Peyer's patch (tissue), 4 donors: Measurements from ENCODE around the gene AFF2. TPM values are rescaled to one million over a fixed set of nuclear protein-coding genes. Genes with fewer than 3 reads are reported as not detected.

Experiments
- DNase-seq, 3 donors: peaks; one replicate each; pipeline ENCODE4 v3.0.0-alpha.2; 2017 to 2019
- H3K27ac ChIP-seq, 4 donors: fragments of 200-600 bp; sonication (generic); one replicate each; pipeline ENCODE4 v1.5.1; 2016 to 2019
- H3K27me3 ChIP-seq, 2 donors: fragments of 200-600 bp; sonication (generic); one replicate each; pipeline ENCODE4 v1.5.1; 2019
- H3K36me3 ChIP-seq, 3 donors: fragments of 200-600 bp; sonication (generic); one replicate each; pipeline ENCODE4 v1.5.1; 2016 to 2019
- H3K4me1 ChIP-seq, 4 donors: fragments of 200-600 bp; sonication (generic); one replicate each; pipeline ENCODE4 v1.5.1; 2016 to 2019
- H3K4me3 ChIP-seq, 4 donors: fragments of 200-600 bp; sonication (generic); 1 replicate in 3 of 4; 2 replicates in 1 of 4; pipeline ENCODE4 v1.5.1; 2016 to 2019; ENCODE audit warnings: mild to moderate bottlenecking in 1 of 4
- H3K9me3 ChIP-seq, 4 donors: fragments of 200-600 bp; sonication (generic); one replicate each; pipeline ENCODE4 v1.5.1; 2016 to 2019; ENCODE audit warnings: mild to moderate bottlenecking in 1 of 4
- CTCF ChIP-seq, 6 experiments: fragments of 450-650 bp in 4 of 6; fragments of 200-600 bp in 2 of 6; sonication (generic) in 1 of 6; IDR thresholded peaks; one replicate each; pipeline ENCODE4 v1.5.1; 2017 to 2019; ENCODE audit warnings: antibody characterized with exemption in 6 of 6, mild to moderate bottlenecking in 3 of 6, moderate library complexity in 1 of 6
- POLR2A ChIP-seq, 2 donors: fragments of 450-650 bp; IDR thresholded peaks; one replicate each; pipeline ENCODE4 v1.5.1; 2017; ENCODE audit warnings: antibody characterized with exemption in 2 of 2, mild to moderate bottlenecking in 2 of 2, moderate library complexity in 2 of 2
- total RNA-seq, 4 donors: library from RNA; depleted of rRNA; stranded (reverse); fragments of >200 nt; gene quantifications; one replicate each; pipeline ENCODE4 v1.1.0, GENCODE V29; 2016

The AFF2 gene
- total RNA-seq, 4 donors from 2014 or later, result 0.18 to 2.5 (median 1.9) TPM; not detected in 1

- no peaks in the 10 kb centered on the region for H3K36me3 ChIP-seq
- DNase-seq, result no peak
- no peak overlapping the region for H3K27ac ChIP-seq
- TF ChIP-seq CTCF (IDR thresholded peaks at IDR 0.05) (no peak), POLR2A (IDR thresholded peaks at IDR 0.05) (no peak)
- no peak overlapping the region for H3K4me3 ChIP-seq
- no peaks in the 10 kb centered on the region for H3K27me3 ChIP-seq
- H3K9me3 ChIP-seq, result no peaks in the 10 kb centered on the region
- H3K4me1 ChIP-seq, result no peaks in the 10 kb centered on the region
Observed at GRCh38 chrX:148755111-148755510, 254.7 kb downstream of the AFF2 start.

GRCh38 chrX:148763896-148764295, 263.5 kb downstream of the AFF2 start:
- no peaks in the 10 kb centered on the region for H3K27me3 ChIP-seq
- TF ChIP-seq CTCF (IDR thresholded peaks at IDR 0.05) (no peak), POLR2A (IDR thresholded peaks at IDR 0.05) (no peak)
- H3K4me1 ChIP-seq, result no peaks in the 10 kb centered on the region
- DNase-seq, result no peak
- no peaks in the 10 kb centered on the region for H3K36me3 ChIP-seq
- no peak overlapping the region for H3K4me3 ChIP-seq
- H3K9me3 ChIP-seq, result no peaks in the 10 kb centered on the region
- H3K27ac ChIP-seq, result no peak overlapping the region

- Histone ChIP-seq H3K27me3 (no peaks in the 10 kb centered on the region), H3K4me1 (no peaks in the 10 kb centered on the region), H3K9me3 (no peaks in the 10 kb centered on the region), H3K36me3 (no peaks in the 10 kb centered on the region), H3K4me3 (no peak overlapping the region), H3K27ac (no peak overlapping the region)
- DNase-seq, result no peak
- no peak for TF ChIP-seq CTCF (IDR thresholded peaks at IDR 0.05)
- TF ChIP-seq POLR2A (IDR thresholded peaks at IDR 0.05), result no peak
Observed at GRCh38 chrX:148768296-148768695, 267.9 kb downstream of the AFF2 start.

- H3K36me3 ChIP-seq, result no peaks in the 10 kb centered on the region
- no peaks in the 10 kb centered on the region for H3K27me3 ChIP-seq
- no peak for TF ChIP-seq POLR2A (IDR thresholded peaks at IDR 0.05)
- no peak for TF ChIP-seq CTCF (IDR thresholded peaks at IDR 0.05)
- no peak overlapping the region for H3K27ac ChIP-seq
- no peaks in the 10 kb centered on the region for H3K4me1 ChIP-seq
- DNase-seq, result no peak
- no peak overlapping the region for H3K4me3 ChIP-seq
- no peaks in the 10 kb centered on the region for H3K9me3 ChIP-seq
Observed at GRCh38 chrX:148771440-148771839, 271.0 kb downstream of the AFF2 start.

- H3K9me3 ChIP-seq, result no peaks in the 10 kb centered on the region
- no peaks in the 10 kb centered on the region for H3K4me1 ChIP-seq
- H3K4me3 ChIP-seq, result no peak overlapping the region
Observed at GRCh38 chrX:148774276-148774675, 273.9 kb downstream of the AFF2 start.

More at GRCh38 chrX:148774276-148774675, 273.9 kb downstream of the AFF2 start:
- no peak for DNase-seq
- Histone ChIP-seq H3K36me3 (no peaks in the 10 kb centered on the region), H3K27me3 (no peaks in the 10 kb centered on the region), H3K27ac (no peak overlapping the region)
- TF ChIP-seq CTCF (IDR thresholded peaks at IDR 0.05) (no peak), POLR2A (IDR thresholded peaks at IDR 0.05) (no peak)
